Karpas-422 (cell line): ENCODE results near the gene MKLN1. TPM values are rescaled to one million over a fixed set of nuclear protein-coding genes. Genes with fewer than 3 reads are reported as not detected.

Source experiments
- DNase-seq: peaks from one replicate; pipeline ENCODE4 v3.0.0-alpha.2; 2015
- H2AFZ ChIP-seq: fragments of 200-600 bp; sonication (generic); 2 replicates; pipeline ENCODE4 v1.6.1; 2014; ENCODE audit warnings: antibody characterized with exemption, low read length, mixed read lengths
- H3K27ac ChIP-seq: fragments of 200-600 bp; sonication (generic); 2 replicates; pipeline ENCODE4 v1.5.1; 2014; ENCODE audit warnings: mild to moderate bottlenecking, low read length, moderate library complexity
- H3K27me3 ChIP-seq: fragments of 200-600 bp; sonication (generic); 2 replicates; pipeline ENCODE4 v1.6.1; 2014; ENCODE audit warnings: low read length, mixed read lengths
- H3K36me3 ChIP-seq: fragments of 200-600 bp; sonication (generic); 2 replicates; pipeline ENCODE4 v1.6.1; 2014; ENCODE audit warnings: low read length, mixed read lengths; ENCODE audit not compliant: insufficient read depth
- H3K4me1 ChIP-seq: fragments of 200-600 bp; sonication (generic); 2 replicates; pipeline ENCODE4 v1.6.1; 2014; ENCODE audit warnings: mild to moderate bottlenecking, low read length, mixed read lengths
- H3K4me2 ChIP-seq: fragments of 200-600 bp; sonication (generic); 2 replicates; pipeline ENCODE4 v1.6.1; 2014; ENCODE audit warnings: low read length, low read depth, mild to moderate bottlenecking; ENCODE audit not compliant: poor library complexity, severe bottlenecking
- H3K4me3 ChIP-seq: fragments of 200-600 bp; sonication (generic); 2 replicates; pipeline ENCODE4 v1.5.1; 2014; ENCODE audit warnings: mild to moderate bottlenecking, antibody characterized with exemption, low read length, mixed read lengths
- H3K79me2 ChIP-seq: fragments of 200-600 bp; sonication (generic); 2 replicates; pipeline ENCODE4 v1.6.1; 2014; ENCODE audit warnings: mild to moderate bottlenecking, low read length, mixed read lengths
- H3K9ac ChIP-seq: fragments of 200-600 bp; sonication (generic); 2 replicates; pipeline ENCODE4 v1.6.0; 2014; ENCODE audit warnings: low read length
- H3K9me2 ChIP-seq: fragments of 200-600 bp; sonication (generic), shearing (Covaris generic); replicated peaks from 2 replicates; pipeline ENCODE4 v1.6.0; 2014; ENCODE audit warnings: mild to moderate bottlenecking, low read length, moderate library complexity; ENCODE audit not compliant: insufficient read depth
- H3K9me3 ChIP-seq: fragments of 300-700, 200-600 bp; sonication (generic); 2 replicates; pipeline ENCODE4 v1.6.1; 2014; ENCODE audit warnings: low read length, mixed read lengths
- H4K20me1 ChIP-seq: fragments of 200-600 bp; sonication (generic); 2 replicates; pipeline ENCODE4 v1.6.1; 2014; ENCODE audit warnings: mild to moderate bottlenecking, antibody characterized with exemption, low read length, low read depth; ENCODE audit not compliant: insufficient read depth
- total RNA-seq: library from RNA; depleted of rRNA; stranded (reverse); fragments of >200 nt; shearing (Covaris generic); gene quantifications from 2 replicates; pipeline ENCODE4 v1.2.3, GENCODE V29; 2014; ENCODE audit warnings: low replicate concordance

Gene MKLN1
- total RNA-seq, 1 experiment from 2014 or later = 70.8 TPM

- Histone ChIP-seq H2AFZ (no peak overlapping the region), H4K20me1 (0 out of 2 replicates have a peak, but pooled peaks cover 3% of the 10 kb centered on the region), H3K4me2 (no peak overlapping the region), H3K9me2 (no peaks in the 10 kb centered on the region), H3K79me2 (no peaks in the 10 kb centered on the region), H3K9me3 (no peaks in the 10 kb centered on the region), H3K9ac (no peak overlapping the region), H3K4me1 (no peaks in the 10 kb centered on the region), H3K27ac (no peak overlapping the region), H3K36me3 (no peaks in the 10 kb centered on the region), H3K4me3 (no peak overlapping the region), H3K27me3 (no peaks in the 10 kb centered on the region)
- DNase-seq = peak; percentile 38
Observed at GRCh38 chr7:131518626-131519025, 190.9 kb downstream of the MKLN1 start.

DNA sequence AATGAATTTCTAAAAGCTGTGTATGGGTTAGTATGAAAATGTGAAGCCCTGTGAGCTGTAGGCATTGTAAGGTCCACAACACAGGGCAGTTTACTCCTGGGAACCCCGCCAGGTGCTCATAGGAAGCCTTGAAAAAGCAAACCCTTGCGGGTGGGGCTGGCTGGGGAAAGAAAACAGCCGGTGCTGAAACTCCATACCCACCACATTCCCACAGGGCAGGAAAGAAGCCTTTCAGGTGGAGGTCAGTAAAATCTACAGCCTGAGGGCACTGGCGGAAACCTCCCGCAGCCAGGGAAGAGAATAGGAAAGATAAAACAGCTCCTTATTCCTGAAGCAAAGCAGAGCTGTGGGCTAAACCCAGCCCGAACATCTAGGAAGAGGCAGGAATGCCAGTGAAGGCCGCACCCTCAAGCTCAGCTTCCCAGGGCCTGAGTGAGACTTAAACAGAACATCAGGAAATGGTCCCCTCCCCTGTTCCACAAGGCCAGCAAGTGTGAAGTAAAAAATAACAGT lies 194.0 kb downstream of the MKLN1 start:
- H3K4me3 ChIP-seq = no peak overlapping the region
- H3K27me3 ChIP-seq = no peaks in the 10 kb centered on the region
- H3K9me2 ChIP-seq = no peaks in the 10 kb centered on the region
- no peaks in the 10 kb centered on the region for H3K9me3 ChIP-seq
- no peak overlapping the region for H2AFZ ChIP-seq
- H4K20me1 ChIP-seq = 0 out of 2 replicates have a peak, but pooled peaks cover 3% of the 10 kb centered on the region
- no peaks in the 10 kb centered on the region for H3K4me1 ChIP-seq
- no peaks in the 10 kb centered on the region for H3K79me2 ChIP-seq
- no peaks in the 10 kb centered on the region for H3K36me3 ChIP-seq
- H3K9ac ChIP-seq = no peak overlapping the region
- no peak overlapping the region for H3K27ac ChIP-seq
- DNase-seq = no peak
- no peak overlapping the region for H3K4me2 ChIP-seq

DNA sequence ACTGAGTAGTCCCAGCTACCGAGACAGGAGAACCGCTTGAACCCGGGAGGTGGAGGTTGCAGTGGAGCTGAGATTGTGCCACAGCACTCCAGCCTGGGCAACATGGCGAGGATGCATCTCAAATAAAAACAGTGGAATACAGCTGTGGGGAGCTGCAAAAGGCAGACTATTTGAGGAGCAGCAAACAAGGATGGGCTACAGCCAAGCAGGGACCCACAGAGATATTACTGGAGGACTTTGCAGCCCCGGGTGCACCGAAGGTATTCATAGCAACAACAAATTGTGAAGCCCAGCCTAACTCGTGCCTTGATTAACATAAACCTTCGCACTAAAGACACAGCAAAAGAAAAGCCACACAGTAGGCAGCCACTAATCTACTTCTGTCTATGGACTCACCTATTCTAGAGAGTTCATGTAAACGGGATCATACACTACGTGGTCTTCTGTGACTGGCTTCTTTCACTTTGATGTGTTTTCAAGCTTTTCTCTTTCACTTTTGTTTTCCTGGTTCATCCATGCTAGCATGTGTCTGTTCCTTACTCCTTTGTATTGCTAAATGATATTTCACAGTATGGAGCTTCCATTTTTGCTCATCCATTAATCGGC lies 194.8 kb downstream of the MKLN1 start:
- H4K20me1 ChIP-seq = 0 out of 2 replicates have a peak, but pooled peaks cover 3% of the 10 kb centered on the region
- no peaks in the 10 kb centered on the region for H3K27me3 ChIP-seq
- no peak overlapping the region for H3K9ac ChIP-seq
- peak overlapping the region; percentile 38 for H3K4me2 ChIP-seq
- no peak overlapping the region for H3K27ac ChIP-seq
- H2AFZ ChIP-seq = no peak overlapping the region
- H3K79me2 ChIP-seq = no peaks in the 10 kb centered on the region
- H3K9me2 ChIP-seq = no peaks in the 10 kb centered on the region
- H3K4me3 ChIP-seq = peak overlapping the region; percentile 12; the same call in 1 of the 2 replicates
- no peak for DNase-seq
- no peaks in the 10 kb centered on the region for H3K9me3 ChIP-seq
- H3K4me1 ChIP-seq = no peaks in the 10 kb centered on the region
- H3K36me3 ChIP-seq = no peaks in the 10 kb centered on the region

- Histone ChIP-seq H3K9ac (no peak overlapping the region), H3K9me3 (no peaks in the 10 kb centered on the region), H3K79me2 (no peaks in the 10 kb centered on the region), H3K36me3 (no peaks in the 10 kb centered on the region), H3K4me2 (no peak overlapping the region), H3K27me3 (no peaks in the 10 kb centered on the region), H3K9me2 (no peaks in the 10 kb centered on the region), H2AFZ (no peak overlapping the region), H4K20me1 (0 out of 2 replicates have a peak, but pooled peaks cover 3% of the 10 kb centered on the region), H3K4me3 (no peak overlapping the region), H3K4me1 (no peaks in the 10 kb centered on the region), H3K27ac (no peak overlapping the region)
- DNase-seq = peak; percentile 33
Observed at GRCh38 chr7:131524115-131524514, 196.4 kb downstream of the MKLN1 start.

- H3K9ac ChIP-seq = no peak overlapping the region
- H3K4me1 ChIP-seq = no peaks in the 10 kb centered on the region
- DNase-seq = no peak
- no peaks in the 10 kb centered on the region for H3K27me3 ChIP-seq
- no peaks in the 10 kb centered on the region for H3K9me2 ChIP-seq
- no peak overlapping the region for H2AFZ ChIP-seq
- no peak overlapping the region for H3K4me2 ChIP-seq
- no peaks in the 10 kb centered on the region for H3K79me2 ChIP-seq
- 0 out of 2 replicates have a peak, but pooled peaks cover 3% of the 10 kb centered on the region for H4K20me1 ChIP-seq
- no peaks in the 10 kb centered on the region for H3K9me3 ChIP-seq
- H3K4me3 ChIP-seq = no peak overlapping the region
- no peak overlapping the region for H3K27ac ChIP-seq
- H3K36me3 ChIP-seq = no peaks in the 10 kb centered on the region
Observed at GRCh38 chr7:131524703-131525102, 197.0 kb downstream of the MKLN1 start.

GRCh38 chr7:131525820-131526219 lies 198.1 kb downstream of the MKLN1 start:
- DNase-seq = no peak
- H3K79me2 ChIP-seq = no peaks in the 10 kb centered on the region
- no peak overlapping the region for H3K4me3 ChIP-seq
- H3K27ac ChIP-seq = no peak overlapping the region
- no peaks in the 10 kb centered on the region for H3K9me2 ChIP-seq
- H3K4me2 ChIP-seq = no peak overlapping the region
- no peaks in the 10 kb centered on the region for H3K4me1 ChIP-seq
- no peaks in the 10 kb centered on the region for H3K27me3 ChIP-seq
- H3K9me3 ChIP-seq = no peaks in the 10 kb centered on the region
- H3K36me3 ChIP-seq = no peaks in the 10 kb centered on the region
- no peak overlapping the region for H2AFZ ChIP-seq
- 0 out of 2 replicates have a peak, but pooled peaks cover 3% of the 10 kb centered on the region for H4K20me1 ChIP-seq
- no peak overlapping the region for H3K9ac ChIP-seq

GRCh38 chr7:131527456-131527855 lies 199.8 kb downstream of the MKLN1 start:
- H3K4me2 ChIP-seq = no peak overlapping the region
- H3K27me3 ChIP-seq = no peaks in the 10 kb centered on the region
- H3K4me1 ChIP-seq = no peaks in the 10 kb centered on the region
- no peak overlapping the region for H3K9ac ChIP-seq
- no peaks in the 10 kb centered on the region for H3K36me3 ChIP-seq
- DNase-seq = no peak
- H4K20me1 ChIP-seq = no peaks in the 10 kb centered on the region
- no peak overlapping the region for H3K27ac ChIP-seq
- no peak overlapping the region for H3K4me3 ChIP-seq
- H3K9me2 ChIP-seq = no peaks in the 10 kb centered on the region
- no peaks in the 10 kb centered on the region for H3K79me2 ChIP-seq
- no peak overlapping the region for H2AFZ ChIP-seq
- H3K9me3 ChIP-seq = no peaks in the 10 kb centered on the region

DNA sequence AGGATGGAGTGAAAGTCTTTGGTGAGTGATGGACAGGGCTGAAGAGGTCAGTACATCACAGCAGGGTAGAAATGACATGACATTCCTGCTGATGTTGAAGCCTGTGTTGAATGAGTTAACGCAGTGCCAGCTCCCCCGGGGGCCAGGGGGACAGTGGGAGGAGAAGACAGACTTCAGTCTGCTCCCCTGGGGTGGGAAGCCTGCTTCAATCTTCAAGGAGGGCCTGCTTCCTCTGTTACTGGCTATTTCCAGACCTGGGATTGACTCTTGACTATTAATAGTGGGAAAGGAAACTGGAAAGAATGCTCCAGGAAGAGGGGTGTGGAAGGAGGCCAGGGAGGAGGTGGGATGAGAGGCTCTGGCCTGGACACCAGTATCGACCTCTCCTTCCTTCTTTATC lies 201.5 kb downstream of the MKLN1 start:
- Histone ChIP-seq H3K27ac (no peak overlapping the region), H3K36me3 (no peaks in the 10 kb centered on the region), H3K79me2 (no peaks in the 10 kb centered on the region), H3K4me3 (no peak overlapping the region), H3K27me3 (no peaks in the 10 kb centered on the region), H3K9me3 (no peaks in the 10 kb centered on the region), H3K4me2 (no peak overlapping the region), H3K9me2 (no peaks in the 10 kb centered on the region), H4K20me1 (no peaks in the 10 kb centered on the region), H3K9ac (no peak overlapping the region), H3K4me1 (no peaks in the 10 kb centered on the region), H2AFZ (no peak overlapping the region)
- DNase-seq = no peak
